HEK293 (cell line): ENCODE measurements around the gene APOC3.

ENCODE experiments used
- CTCF ChIA-PET: fragments of 350-600 bp; formaldehyde crosslinking; extraction: SDS; loops from one replicate; lab custom pipeline; 2021; ENCODE audit warnings: antibody characterized with exemption; lab: Yijun Ruan, JAX
- POLR2A ChIA-PET: fragments of 300-600 bp; formaldehyde crosslinking; extraction: SDS; loops from one replicate; lab custom pipeline; 2020; ENCODE audit warnings: antibody characterized with exemption, inconsistent platforms; lab: Yijun Ruan, JAX
- H3K27ac ChIP-seq: fragments of 200-500 bp; sonication (Bioruptor generic); 2 replicates; pipeline ENCODE4 v1.5.1; 2014; ENCODE audit warnings: low read depth, low read length, control low read depth, inconsistent platforms; ENCODE audit errors: extremely low read depth
- H3K36me3 ChIP-seq, 2 experiments: fragments of 200-500 bp in 1 of 2; sonication (Bioruptor generic) in 1 of 2; 1 replicate in 1 of 2; 2 replicates in 1 of 2; pipeline ENCODE4 v1.5.1; 2014 to 2017; ENCODE audit warnings: inconsistent platforms in 2 of 2, low read length in 2 of 2; ENCODE audit not compliant: control insufficient read depth in 2 of 2, insufficient read depth in 1 of 2
- H3K4me1 ChIP-seq: fragments of 200-500 bp; sonication (Bioruptor generic); 2 replicates; pipeline ENCODE4 v1.5.1; 2014; ENCODE audit warnings: mild to moderate bottlenecking, low read length, inconsistent platforms; ENCODE audit not compliant: control insufficient read depth, insufficient read depth
- H3K4me3 ChIP-seq: 2 replicates; pipeline ENCODE4 v1.5.1; 2011; ENCODE audit warnings: low read depth, mild to moderate bottlenecking, control low read depth, low read length, moderate library complexity
- H3K9me3 ChIP-seq: fragments of 200-500 bp; sonication (Bioruptor generic); 2 replicates; pipeline ENCODE4 v1.5.1; 2014; ENCODE audit warnings: low read depth, low read length, inconsistent platforms; ENCODE audit not compliant: control insufficient read depth, insufficient read depth
- GLI2 ChIP-seq: fragments of 450-650 bp; formaldehyde crosslinking; IDR thresholded peaks from 2 replicates; pipeline ENCODE4; 2017; ENCODE audit warnings: missing biosample characterization, missing genetic modification characterization, low read depth, borderline replicate concordance
- IKZF3 ChIP-seq: fragments of 450-650 bp; IDR thresholded peaks from 2 replicates; pipeline ENCODE4 v1.5.0; 2018; ENCODE audit warnings: missing biosample characterization, mild to moderate bottlenecking, missing genetic modification characterization, moderate library complexity
- KLF17 ChIP-seq: fragments of 450-650 bp; formaldehyde crosslinking; IDR thresholded peaks from 2 replicates; pipeline ENCODE4 v1.5.1; 2016; ENCODE audit warnings: missing biosample characterization, missing genetic modification characterization
- OSR2 ChIP-seq: fragments of 450-650 bp; formaldehyde crosslinking; IDR thresholded peaks from 2 replicates; pipeline ENCODE4 v1.5.1; 2016; ENCODE audit warnings: missing biosample characterization, missing genetic modification characterization
- REPIN1 ChIP-seq: fragments of 450-650 bp; formaldehyde crosslinking; IDR thresholded peaks from 2 replicates; pipeline ENCODE4 v1.5.1; 2017; ENCODE audit warnings: missing biosample characterization, missing genetic modification characterization, low read depth
- SCRT1 ChIP-seq: fragments of 450-650 bp; formaldehyde crosslinking; IDR thresholded peaks from 2 replicates; pipeline ENCODE4 v1.5.1; 2016; ENCODE audit warnings: missing biosample characterization, missing genetic modification characterization, borderline replicate concordance
- ZBTB1 ChIP-seq: fragments of 450-650 bp; formaldehyde crosslinking; IDR thresholded peaks from 2 replicates; pipeline ENCODE4 v1.5.1; 2016; ENCODE audit warnings: missing biosample characterization, missing genetic modification characterization
- ZBTB10 ChIP-seq: fragments of 450-650 bp; formaldehyde crosslinking; IDR thresholded peaks from 2 replicates; pipeline ENCODE4 v1.5.1; 2016; ENCODE audit warnings: missing biosample characterization, missing genetic modification characterization
- ZBTB26 ChIP-seq: fragments of 450-650 bp; formaldehyde crosslinking; optimal IDR thresholded peaks from 2 replicates; pipeline ENCODE3; 2016; ENCODE audit warnings: missing biosample characterization, mild to moderate bottlenecking, missing genetic modification characterization
- ZNF112 ChIP-seq: fragments of 450-650 bp; formaldehyde crosslinking; IDR thresholded peaks from 2 replicates; pipeline ENCODE4 v1.5.0; 2017; ENCODE audit warnings: missing biosample characterization, missing genetic modification characterization
- ZNF175 ChIP-seq: fragments of 450-650 bp; formaldehyde crosslinking; IDR thresholded peaks from 2 replicates; pipeline ENCODE4 v1.5.1; 2016; ENCODE audit warnings: missing biosample characterization, missing genetic modification characterization
- ZNF221 ChIP-seq: fragments of 450-650 bp; formaldehyde crosslinking; IDR thresholded peaks from 2 replicates; pipeline ENCODE4 v1.5.1; 2017; ENCODE audit warnings: missing biosample characterization, missing genetic modification characterization, borderline replicate concordance
- ZNF274 ChIP-seq, 2 experiments: fragments of 200-500 bp in 1 of 2; fragments of 450-650 bp in 1 of 2; sonication (Bioruptor generic) in 1 of 2; formaldehyde crosslinking in 1 of 2; IDR thresholded peaks; 2 replicates each; pipeline versions ENCODE4 v1.5.1 to v1.6.1; 2014 to 2016; ENCODE audit warnings: borderline replicate concordance in 1 of 2, inconsistent platforms in 1 of 2, low read length in 1 of 2, missing biosample characterization in 1 of 2, missing genetic modification characterization in 1 of 2
- ZNF366 ChIP-seq: fragments of 450-650 bp; formaldehyde crosslinking; conservative IDR thresholded peaks from 2 replicates; pipeline ENCODE4 v1.5.1; 2016; ENCODE audit warnings: missing biosample characterization, missing genetic modification characterization
- ZNF391 ChIP-seq: fragments of 450-650 bp; formaldehyde crosslinking; IDR thresholded peaks from 2 replicates; pipeline ENCODE4 v1.5.1; 2016; ENCODE audit warnings: low read depth, missing biosample characterization, missing genetic modification characterization, borderline replicate concordance
- ZNF433 ChIP-seq: fragments of 450-650 bp; formaldehyde crosslinking; IDR thresholded peaks from 2 replicates; pipeline ENCODE4 v1.5.1; 2016; ENCODE audit warnings: missing biosample characterization, missing genetic modification characterization, low read depth
- ZNF530 ChIP-seq: fragments of 450-650 bp; formaldehyde crosslinking; IDR thresholded peaks from 2 replicates; pipeline ENCODE4 v1.5.1; 2016; ENCODE audit warnings: low read depth, missing biosample characterization, missing genetic modification characterization
- ZNF660 ChIP-seq: fragments of 450-650 bp; IDR thresholded peaks from 2 replicates; pipeline ENCODE4 v1.5.1; 2018; ENCODE audit warnings: missing biosample characterization, mild to moderate bottlenecking, missing genetic modification characterization
- ZNF677 ChIP-seq: fragments of 450-650 bp; IDR thresholded peaks from 2 replicates; pipeline ENCODE4 v1.5.0; 2018; ENCODE audit warnings: missing biosample characterization, mild to moderate bottlenecking, missing genetic modification characterization, moderate library complexity
- ZNF843 ChIP-seq: fragments of 450-650 bp; formaldehyde crosslinking; IDR thresholded peaks from 2 replicates; pipeline ENCODE4 v1.5.1; 2016; ENCODE audit warnings: missing biosample characterization, missing genetic modification characterization
- TF ChIP-seq, protein P1 (sequence below): fragments of 450-650 bp; formaldehyde crosslinking; IDR thresholded peaks from 2 replicates; pipeline ENCODE4 v1.5.0; 2017; ENCODE audit warnings: missing biosample characterization, missing genetic modification characterization, borderline replicate concordance
- TF ChIP-seq, protein P2 (sequence below): fragments of 450-650 bp; formaldehyde crosslinking; IDR thresholded peaks from 2 replicates; pipeline ENCODE4 v1.5.1; 2017; ENCODE audit warnings: missing biosample characterization, missing genetic modification characterization
- TF ChIP-seq, protein P3 (sequence below): fragments of 450-650 bp; formaldehyde crosslinking; IDR thresholded peaks from 2 replicates; pipeline ENCODE4 v1.5.1; 2016; ENCODE audit warnings: missing biosample characterization, missing genetic modification characterization

APOC3 gene

GRCh38 chr11:116797816-116798215 lies 31.9 kb upstream of the APOC3 start:
- H3K9me3 ChIP-seq, result no peaks in the 10 kb centered on the region
- H3K4me3 ChIP-seq, result no peak overlapping the region
- ChIA-PET CTCF (no interaction called here), POLR2A (no interaction called here)
- no peaks in the 10 kb centered on the region for H3K36me3 ChIP-seq
- TF ChIP-seq ZNF677 (tag by site-specific recombination) (no peak), ZNF843 (tag by site-specific recombination) (no peak), SCRT1 (tag by site-specific recombination) (no peak), ZBTB10 (tag by site-specific recombination) (no peak), ZNF660 (tag by site-specific recombination) (no peak), OSR2 (tag by site-specific recombination) (no peak), ZNF530 (tag by site-specific recombination) (no peak)
- no peak overlapping the region for H3K27ac ChIP-seq
- H3K4me1 ChIP-seq, result no peaks in the 10 kb centered on the region

DNA sequence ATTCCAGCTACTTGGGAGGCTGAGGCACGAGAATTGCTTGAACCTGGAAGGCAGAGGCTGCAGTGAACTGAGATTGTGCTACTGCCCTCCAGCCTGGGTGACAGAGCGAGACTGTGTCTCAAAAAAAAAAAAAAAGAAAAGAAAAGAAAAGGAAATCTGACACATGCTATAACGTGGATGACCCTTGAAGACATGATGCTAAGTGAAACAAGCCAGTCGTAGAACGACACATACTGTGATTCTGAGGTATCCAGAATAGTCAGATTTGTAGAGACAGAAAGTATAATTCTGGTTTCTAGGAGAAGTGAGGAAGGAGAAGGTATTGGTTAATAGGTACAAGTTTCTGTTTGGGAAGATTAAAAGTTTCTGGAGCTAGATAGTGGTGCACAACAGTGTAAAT lies 31.3 kb upstream of the APOC3 start:
- ChIA-PET CTCF (interaction anchor here (2.8 kb wide), 1 partner anchor 8 kb away, joined by 19 read pairs; the partner anchor contains the start of gene APOA5), POLR2A (no interaction called here)
- H3K27ac ChIP-seq, result no peak overlapping the region
- no peak overlapping the region for H3K4me3 ChIP-seq
- no peaks in the 10 kb centered on the region for H3K9me3 ChIP-seq
- H3K4me1 ChIP-seq, result no peaks in the 10 kb centered on the region
- H3K36me3 ChIP-seq, result no peaks in the 10 kb centered on the region
- no peak for TF ChIP-seq ZNF112 (tag by site-specific recombination)
- TF ChIP-seq ZBTB1 (tag by site-specific recombination), result no peak
- no peak for TF ChIP-seq ZNF366 (tag by site-specific recombination)
- TF ChIP-seq ZNF221, result no peak
- no peak for TF ChIP-seq ZNF433 (tag by site-specific recombination)
- no peak for TF ChIP-seq ZBTB26 (tag by site-specific recombination)
- TF ChIP-seq IKZF3 (tag by site-specific recombination), result no peak
- no peak for TF ChIP-seq ZNF391 (tag by site-specific recombination)
- TF ChIP-seq, protein P1, sequence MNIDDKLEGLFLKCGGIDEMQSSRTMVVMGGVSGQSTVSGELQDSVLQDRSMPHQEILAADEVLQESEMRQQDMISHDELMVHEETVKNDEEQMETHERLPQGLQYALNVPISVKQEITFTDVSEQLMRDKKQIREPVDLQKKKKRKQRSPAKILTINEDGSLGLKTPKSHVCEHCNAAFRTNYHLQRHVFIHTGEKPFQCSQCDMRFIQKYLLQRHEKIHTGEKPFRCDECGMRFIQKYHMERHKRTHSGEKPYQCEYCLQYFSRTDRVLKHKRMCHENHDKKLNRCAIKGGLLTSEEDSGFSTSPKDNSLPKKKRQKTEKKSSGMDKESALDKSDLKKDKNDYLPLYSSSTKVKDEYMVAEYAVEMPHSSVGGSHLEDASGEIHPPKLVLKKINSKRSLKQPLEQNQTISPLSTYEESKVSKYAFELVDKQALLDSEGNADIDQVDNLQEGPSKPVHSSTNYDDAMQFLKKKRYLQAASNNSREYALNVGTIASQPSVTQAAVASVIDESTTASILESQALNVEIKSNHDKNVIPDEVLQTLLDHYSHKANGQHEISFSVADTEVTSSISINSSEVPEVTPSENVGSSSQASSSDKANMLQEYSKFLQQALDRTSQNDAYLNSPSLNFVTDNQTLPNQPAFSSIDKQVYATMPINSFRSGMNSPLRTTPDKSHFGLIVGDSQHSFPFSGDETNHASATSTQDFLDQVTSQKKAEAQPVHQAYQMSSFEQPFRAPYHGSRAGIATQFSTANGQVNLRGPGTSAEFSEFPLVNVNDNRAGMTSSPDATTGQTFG, result no peak
- TF ChIP-seq, protein P2, sequence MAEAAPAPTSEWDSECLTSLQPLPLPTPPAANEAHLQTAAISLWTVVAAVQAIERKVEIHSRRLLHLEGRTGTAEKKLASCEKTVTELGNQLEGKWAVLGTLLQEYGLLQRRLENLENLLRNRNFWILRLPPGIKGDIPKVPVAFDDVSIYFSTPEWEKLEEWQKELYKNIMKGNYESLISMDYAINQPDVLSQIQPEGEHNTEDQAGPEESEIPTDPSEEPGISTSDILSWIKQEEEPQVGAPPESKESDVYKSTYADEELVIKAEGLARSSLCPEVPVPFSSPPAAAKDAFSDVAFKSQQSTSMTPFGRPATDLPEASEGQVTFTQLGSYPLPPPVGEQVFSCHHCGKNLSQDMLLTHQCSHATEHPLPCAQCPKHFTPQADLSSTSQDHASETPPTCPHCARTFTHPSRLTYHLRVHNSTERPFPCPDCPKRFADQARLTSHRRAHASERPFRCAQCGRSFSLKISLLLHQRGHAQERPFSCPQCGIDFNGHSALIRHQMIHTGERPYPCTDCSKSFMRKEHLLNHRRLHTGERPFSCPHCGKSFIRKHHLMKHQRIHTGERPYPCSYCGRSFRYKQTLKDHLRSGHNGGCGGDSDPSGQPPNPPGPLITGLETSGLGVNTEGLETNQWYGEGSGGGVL (tag by site-specific recombination), result no peak
- TF ChIP-seq REPIN1 (tag by site-specific recombination), result no peak
- TF ChIP-seq KLF17 (tag by site-specific recombination), result no peak
- TF ChIP-seq ZNF274 (IDR thresholded peaks at IDR 0.05; ENCODE audit: low read length), result no peak
- no peak for TF ChIP-seq ZNF274 (tag by site-specific recombination; IDR thresholded peaks at IDR 0.05; ENCODE audit: borderline replicate concordance)
- TF ChIP-seq, protein P3, sequence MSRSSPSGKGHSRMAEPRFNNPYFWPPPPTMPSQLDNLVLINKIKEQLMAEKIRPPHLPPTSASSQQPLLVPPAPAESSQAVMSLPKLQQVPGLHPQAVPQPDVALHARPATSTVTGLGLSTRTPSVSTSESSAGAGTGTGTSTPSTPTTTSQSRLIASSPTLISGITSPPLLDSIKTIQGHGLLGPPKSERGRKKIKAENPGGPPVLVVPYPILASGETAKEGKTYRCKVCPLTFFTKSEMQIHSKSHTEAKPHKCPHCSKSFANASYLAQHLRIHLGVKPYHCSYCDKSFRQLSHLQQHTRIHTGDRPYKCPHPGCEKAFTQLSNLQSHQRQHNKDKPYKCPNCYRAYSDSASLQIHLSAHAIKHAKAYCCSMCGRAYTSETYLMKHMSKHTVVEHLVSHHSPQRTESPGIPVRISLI (tag by site-specific recombination), result no peak
- TF ChIP-seq GLI2 (tag by site-specific recombination), result no peak
- TF ChIP-seq ZNF175 (tag by site-specific recombination), result no peak
